Colonic mucosa (tissue), 4 donors: Measurements from ENCODE around the gene ERICH2. TPM values are rescaled to one million over a fixed set of nuclear protein-coding genes. Genes with fewer than 3 reads are reported as not detected.

Source experiments
- DNase-seq: peaks from one replicate; pipeline ENCODE4 v3.0.0-alpha.2; 2020
- H3K27ac ChIP-seq: fragments of 200-600 bp; one replicate; pipeline ENCODE4 v1.8.0; 2021
- H3K27me3 ChIP-seq: fragments of 200-600 bp; one replicate; pipeline ENCODE4 v1.8.0; 2021
- H3K36me3 ChIP-seq: fragments of 200-600 bp; one replicate; pipeline ENCODE4 v1.8.0; 2021
- H3K4me1 ChIP-seq: fragments of 200-600 bp; one replicate; pipeline ENCODE4 v1.8.0; 2021; ENCODE audit warnings: mild to moderate bottlenecking
- H3K4me3 ChIP-seq: fragments of 200-600 bp; one replicate; pipeline ENCODE4 v1.8.0; 2021
- H3K9ac ChIP-seq, 2 donors: one replicate each; pipeline ENCODE4 v1.7.0; 2013; ENCODE audit warnings: control low read depth in 2 of 2, low read depth in 2 of 2, low read length in 2 of 2
- H3K9me3 ChIP-seq: fragments of 200-600 bp; one replicate; pipeline ENCODE4 v1.8.0; 2021
- CTCF ChIP-seq: fragments of 200-600 bp; IDR thresholded peaks from one replicate; pipeline ENCODE4 v1.8.0; 2022; ENCODE audit warnings: antibody characterized with exemption, mild to moderate bottlenecking
- intact Hi-C: fragments of 100-400 bp; cut with DNase I; formaldehyde crosslinking; loops from one replicate; pipeline ENCODE4 v1.14.1; 2022
- total RNA-seq, 2 donors: library from RNA; stranded (reverse); fragmentation: NEBNext Ultra II Directional in 1 of 2; extraction: Animal tissue kit (Norgen Biotek cat#: 25700) in 1 of 2; gene quantifications; one replicate each; pipeline ENCODE4 v1.2.1, GENCODE V29; 2021
- donor health status: healthy.
- donor health status: DM: no; HTN: no; CAD: no.
- donor health status: DM: no; HTN: no; CAD: no.

ERICH2 gene
- total RNA-seq, 2 donors from 2014 or later = not detected

- intact Hi-C loops = no loop called here
- DNase-seq = no peak
- H3K27me3 ChIP-seq = no peaks in the 10 kb centered on the region
- no peak for TF ChIP-seq CTCF
- no peak overlapping the region for H3K4me3 ChIP-seq
- H3K27ac ChIP-seq = no peak overlapping the region
- H3K9ac ChIP-seq = no peak overlapping the region
- no peaks in the 10 kb centered on the region for H3K4me1 ChIP-seq
- no peaks in the 10 kb centered on the region for H3K9me3 ChIP-seq
- H3K36me3 ChIP-seq = no peaks in the 10 kb centered on the region
Observed at GRCh38 chr2:170740660-170741059, 29.5 kb upstream of the ERICH2 start.

- DNase-seq = no peak
- no peaks in the 10 kb centered on the region for H3K4me1 ChIP-seq
- H3K36me3 ChIP-seq = no peaks in the 10 kb centered on the region
- H3K4me3 ChIP-seq = no peak overlapping the region
- H3K27me3 ChIP-seq = no peaks in the 10 kb centered on the region
- intact Hi-C loops = no loop called here
- H3K27ac ChIP-seq = no peak overlapping the region
- H3K9ac ChIP-seq = no peak overlapping the region
- TF ChIP-seq CTCF = no peak
- H3K9me3 ChIP-seq = no peaks in the 10 kb centered on the region
Observed at GRCh38 chr2:170742000-170742399, 28.2 kb upstream of the ERICH2 start.

- H3K9me3 ChIP-seq = no peaks in the 10 kb centered on the region
- no peak overlapping the region for H3K27ac ChIP-seq
- H3K4me1 ChIP-seq = no peaks in the 10 kb centered on the region
- H3K36me3 ChIP-seq = no peaks in the 10 kb centered on the region
- no peak for TF ChIP-seq CTCF
- no peak for DNase-seq
- intact Hi-C loops = no loop called here
- H3K4me3 ChIP-seq = no peak overlapping the region
- H3K9ac ChIP-seq = no peak overlapping the region
- H3K27me3 ChIP-seq = no peaks in the 10 kb centered on the region
Observed at GRCh38 chr2:170742896-170743529, 27.2 kb upstream of the ERICH2 start.

DNA sequence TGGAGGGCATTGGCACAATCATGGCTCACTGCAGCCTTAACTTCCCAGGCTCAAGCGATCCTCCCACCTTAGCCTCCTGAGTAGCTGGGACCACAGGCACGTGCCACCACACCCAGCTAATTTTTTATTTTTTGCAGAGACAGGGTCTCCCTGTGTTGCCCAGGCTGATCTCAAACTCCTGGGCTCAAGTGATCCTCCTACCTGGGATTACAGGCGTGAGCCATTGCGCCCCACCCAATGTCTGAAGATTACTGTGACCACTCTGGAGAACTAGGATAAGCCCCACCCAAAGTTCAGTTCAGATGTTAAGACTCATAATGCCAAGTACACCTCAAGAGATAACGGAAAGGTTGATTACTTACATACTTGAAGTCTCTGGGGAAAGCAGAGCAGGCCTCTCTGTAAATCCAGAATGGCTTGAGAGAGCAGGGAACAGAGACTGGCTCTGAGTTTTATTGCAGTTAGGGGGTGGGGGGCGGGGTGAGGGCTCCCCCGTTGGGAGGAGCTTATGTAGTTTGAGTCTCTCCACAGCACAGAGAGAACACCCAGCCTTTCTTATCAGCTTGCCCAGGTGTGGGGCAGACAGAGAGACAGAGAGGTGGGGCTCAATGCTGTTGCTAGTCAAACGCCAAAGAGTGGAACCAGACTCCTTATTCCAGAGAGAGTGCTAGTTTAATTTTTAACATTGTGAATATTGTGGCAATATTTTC, 26.5 kb upstream of the ERICH2 start:
- H3K36me3 ChIP-seq = no peaks in the 10 kb centered on the region
- no peak overlapping the region for H3K9ac ChIP-seq
- H3K4me1 ChIP-seq = no peaks in the 10 kb centered on the region
- intact Hi-C loops = no loop called here
- no peaks in the 10 kb centered on the region for H3K9me3 ChIP-seq
- H3K4me3 ChIP-seq = no peak overlapping the region
- no peak overlapping the region for H3K27ac ChIP-seq
- DNase-seq = no peak
- TF ChIP-seq CTCF = no peak
- no peaks in the 10 kb centered on the region for H3K27me3 ChIP-seq

DNA sequence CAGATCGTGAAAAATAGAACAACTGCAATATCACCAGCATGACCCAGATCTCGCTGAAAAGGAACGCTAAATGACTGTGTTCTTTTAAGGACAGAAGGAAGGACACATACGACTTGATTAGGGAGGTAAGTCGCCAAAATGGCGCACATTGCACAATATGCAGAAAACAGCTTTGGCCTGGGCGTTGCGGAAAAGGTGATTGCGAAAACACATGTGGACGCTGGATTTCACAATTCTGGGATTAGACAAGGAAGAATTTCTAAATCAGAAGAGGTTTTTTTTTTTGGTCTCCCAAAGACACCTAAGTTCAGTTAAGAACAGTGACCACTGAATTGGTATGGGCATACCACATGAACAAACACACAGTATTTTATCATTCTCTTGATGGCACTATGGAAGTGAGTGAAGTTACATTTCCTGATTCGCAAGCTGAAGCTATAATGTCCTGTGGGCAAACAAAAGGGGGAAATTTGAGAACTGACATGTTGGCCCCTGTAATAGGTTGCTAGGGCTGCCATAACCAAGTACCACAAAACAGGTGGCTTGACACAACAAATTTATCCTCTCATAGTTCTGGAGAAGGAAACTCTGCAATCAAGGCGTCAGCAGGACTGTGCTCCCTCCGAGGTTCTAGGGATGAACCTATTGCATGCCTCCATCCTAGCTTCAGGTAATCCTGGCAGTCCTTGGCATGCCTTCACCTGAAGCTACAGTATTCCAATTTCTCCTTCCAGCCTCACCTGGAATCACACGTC, 25.8 kb upstream of the ERICH2 start:
- H3K36me3 ChIP-seq = no peaks in the 10 kb centered on the region
- H3K9me3 ChIP-seq = no peaks in the 10 kb centered on the region
- no peak overlapping the region for H3K27ac ChIP-seq
- no peaks in the 10 kb centered on the region for H3K4me1 ChIP-seq
- no peaks in the 10 kb centered on the region for H3K27me3 ChIP-seq
- H3K4me3 ChIP-seq = no peak overlapping the region
- no peak overlapping the region for H3K9ac ChIP-seq
- no peak for DNase-seq
- TF ChIP-seq CTCF = no peak
- intact Hi-C loops = no loop called here
